Muscle layer of colon (tissue), 2 donors: ENCODE data around the gene MAML3.

Source experiments
- H3K27ac ChIP-seq: one replicate; pipeline ENCODE4 v1.7.0; 2013; ENCODE audit warnings: low read depth, mild to moderate bottlenecking, low read length, moderate library complexity
- H3K27me3 ChIP-seq, 2 donors: one replicate each; pipeline ENCODE4 v1.7.0; 2013; ENCODE audit warnings: low read length in 2 of 2, mild to moderate bottlenecking in 2 of 2; ENCODE audit not compliant: insufficient read depth in 2 of 2, control insufficient read depth in 1 of 2
- H3K36me3 ChIP-seq: one replicate; pipeline ENCODE4 v1.7.0; 2013; ENCODE audit warnings: mild to moderate bottlenecking, low read length; ENCODE audit not compliant: insufficient read depth
- H3K4me1 ChIP-seq: one replicate; pipeline ENCODE4 v1.7.0; 2013; ENCODE audit warnings: mild to moderate bottlenecking, low read length; ENCODE audit not compliant: insufficient read depth
- H3K4me3 ChIP-seq, 2 donors: one replicate each; pipeline ENCODE4 v1.7.0; 2013; ENCODE audit warnings: low read length in 2 of 2, low read depth in 1 of 2, mild to moderate bottlenecking in 1 of 2, moderate library complexity in 1 of 2
- H3K9ac ChIP-seq: one replicate; pipeline ENCODE4 v1.7.0; 2013; ENCODE audit warnings: low read length
- H3K9me3 ChIP-seq: one replicate; pipeline ENCODE4 v1.7.0; 2013; ENCODE audit warnings: mild to moderate bottlenecking, low read length
- donor health status: abdominal sarcoma.
- donor health status: Adenocarcinoma of cecum.

Gene MAML3

DNA sequence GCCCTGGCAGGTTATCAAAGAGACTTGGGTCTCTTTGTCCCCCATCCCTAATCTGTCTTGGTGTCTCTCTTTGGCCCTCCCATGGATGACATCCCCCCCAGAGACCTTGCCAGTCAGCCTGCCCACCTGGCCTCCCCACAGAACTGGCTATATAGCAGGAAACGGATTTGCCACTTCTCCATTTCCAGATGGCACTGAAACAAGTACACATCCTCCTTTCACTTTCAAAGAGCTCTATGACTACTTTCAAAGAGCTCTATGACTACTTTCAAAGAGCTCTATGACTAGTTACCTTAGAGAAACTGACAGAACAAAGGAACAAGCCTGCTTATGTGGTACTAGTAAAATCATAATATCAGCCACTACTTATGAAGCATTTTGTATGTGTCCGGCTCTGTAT lies 175.3 kb downstream of the MAML3 start:
- Histone ChIP-seq H3K27ac (no peak overlapping the region), H3K27me3 (no peaks in the 10 kb centered on the region), H3K36me3 (no peaks in the 10 kb centered on the region), H3K4me3 (no peak overlapping the region), H3K4me1 (peaks cover 18% of the 10 kb centered on the region), H3K9me3 (no peaks in the 10 kb centered on the region), H3K9ac (no peak overlapping the region)

DNA sequence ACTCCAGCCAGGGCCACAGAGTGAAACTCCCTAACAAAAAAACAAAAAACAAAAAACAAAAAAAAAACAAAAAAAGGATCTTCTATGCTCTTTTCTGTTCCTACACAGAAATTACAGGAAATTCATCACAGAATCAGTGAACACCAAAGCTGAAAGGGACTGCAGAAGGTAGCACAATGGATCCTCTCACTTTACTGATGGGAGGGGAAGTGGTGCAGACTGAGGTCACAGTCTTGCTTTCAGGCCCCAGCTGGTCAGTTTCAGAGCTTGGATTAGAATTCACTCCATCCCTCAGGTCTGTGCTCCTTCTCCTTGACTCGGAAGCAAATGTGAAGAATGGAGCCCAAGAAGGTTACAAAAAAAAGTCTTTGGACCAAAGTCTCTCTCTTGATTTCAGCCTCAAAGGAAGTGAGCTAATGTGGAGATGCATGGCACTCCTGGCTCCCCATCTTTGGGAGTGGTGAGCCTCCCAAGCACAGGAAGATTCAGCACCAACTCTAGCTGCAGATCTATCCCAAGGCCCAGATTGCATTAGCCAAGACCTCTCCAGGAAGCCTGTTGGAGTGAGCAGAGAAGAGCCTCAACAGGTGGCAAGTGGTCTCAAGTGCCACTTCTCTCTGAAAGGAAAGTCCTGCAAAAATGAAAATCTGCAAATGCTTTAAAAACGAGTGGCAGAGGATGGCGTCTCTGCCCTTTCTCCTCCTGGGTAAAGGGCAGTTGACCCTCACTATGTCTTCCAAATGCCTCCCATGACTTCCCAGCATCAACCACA lies 176.0 kb downstream of the MAML3 start:
- peaks cover 18% of the 10 kb centered on the region for H3K4me1 ChIP-seq
- no peak overlapping the region for H3K27ac ChIP-seq
- H3K4me3 ChIP-seq, result no peak overlapping the region
- H3K27me3 ChIP-seq, result no peaks in the 10 kb centered on the region
- H3K36me3 ChIP-seq, result no peaks in the 10 kb centered on the region
- H3K9me3 ChIP-seq, result no peaks in the 10 kb centered on the region
- no peak overlapping the region for H3K9ac ChIP-seq

DNA sequence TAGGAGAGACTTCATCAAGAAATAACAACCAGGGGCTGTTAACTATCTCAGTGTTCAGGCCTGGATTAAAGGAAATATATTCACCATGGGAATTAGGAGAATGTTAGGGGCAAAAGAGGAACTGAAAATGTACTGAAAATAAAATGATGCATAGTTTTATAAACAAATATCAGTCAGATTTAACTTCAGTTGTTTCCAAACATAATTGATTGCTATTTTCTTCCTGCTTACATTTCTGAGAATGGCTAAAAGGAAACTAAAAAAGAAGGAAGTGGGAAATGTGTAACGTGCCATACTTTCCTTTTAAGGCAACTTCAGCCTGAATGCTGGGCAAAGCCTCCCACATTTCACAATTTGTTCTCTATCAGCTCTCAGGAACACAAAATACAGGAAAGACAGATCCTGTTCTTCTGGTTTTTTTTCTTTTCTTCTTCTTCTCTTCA lies 178.1 kb downstream of the MAML3 start:
- Histone ChIP-seq H3K4me3 (no peak overlapping the region), H3K9me3 (no peaks in the 10 kb centered on the region), H3K9ac (no peak overlapping the region), H3K36me3 (no peaks in the 10 kb centered on the region), H3K27me3 (no peaks in the 10 kb centered on the region), H3K27ac (peak overlapping the region; percentile 10), H3K4me1 (peaks cover 18% of the 10 kb centered on the region)

DNA sequence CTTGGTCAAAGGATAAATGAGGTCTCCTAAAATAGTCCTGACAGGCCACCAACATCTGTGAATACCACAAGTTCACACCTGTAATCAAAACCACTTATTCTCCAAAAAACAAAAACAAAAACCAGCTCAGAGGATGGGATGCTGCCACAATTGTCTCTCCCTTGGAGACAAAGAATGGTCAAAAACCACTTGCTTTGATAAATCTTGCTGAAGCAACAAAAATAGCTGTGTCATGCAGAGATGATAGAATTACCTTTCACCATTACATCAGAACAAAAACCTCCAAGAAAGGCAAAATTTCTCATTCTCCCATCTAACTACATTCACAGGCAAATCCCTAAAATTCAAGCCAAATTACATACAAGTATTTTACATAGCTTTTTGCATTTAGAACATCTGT lies 180.4 kb downstream of the MAML3 start:
- Histone ChIP-seq H3K4me1 (peaks cover 23% of the 10 kb centered on the region), H3K9me3 (no peaks in the 10 kb centered on the region), H3K36me3 (no peaks in the 10 kb centered on the region), H3K4me3 (no peak overlapping the region), H3K27me3 (no peaks in the 10 kb centered on the region), H3K9ac (no peak overlapping the region), H3K27ac (no peak overlapping the region)

DNA sequence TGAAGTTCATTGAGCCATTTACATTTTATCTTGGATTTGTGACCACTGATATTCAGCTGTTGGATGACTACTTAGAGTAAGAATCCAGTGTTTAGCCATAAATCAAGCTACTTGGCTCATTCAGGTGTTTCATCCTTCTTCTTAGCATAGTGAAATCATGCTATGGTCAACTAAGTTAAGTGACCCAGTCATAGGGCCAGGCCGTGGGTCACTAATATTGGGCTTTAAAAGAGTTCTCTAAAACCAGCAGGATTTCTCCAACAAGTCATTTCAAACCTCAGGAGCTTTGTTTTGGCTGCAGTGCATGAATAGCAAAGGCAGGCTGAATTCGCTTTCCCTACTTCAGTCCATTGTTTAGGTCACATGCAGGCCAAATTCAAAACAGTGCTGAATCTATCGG lies 181.0 kb downstream of the MAML3 start:
- H3K27ac ChIP-seq, result no peak overlapping the region

DNA sequence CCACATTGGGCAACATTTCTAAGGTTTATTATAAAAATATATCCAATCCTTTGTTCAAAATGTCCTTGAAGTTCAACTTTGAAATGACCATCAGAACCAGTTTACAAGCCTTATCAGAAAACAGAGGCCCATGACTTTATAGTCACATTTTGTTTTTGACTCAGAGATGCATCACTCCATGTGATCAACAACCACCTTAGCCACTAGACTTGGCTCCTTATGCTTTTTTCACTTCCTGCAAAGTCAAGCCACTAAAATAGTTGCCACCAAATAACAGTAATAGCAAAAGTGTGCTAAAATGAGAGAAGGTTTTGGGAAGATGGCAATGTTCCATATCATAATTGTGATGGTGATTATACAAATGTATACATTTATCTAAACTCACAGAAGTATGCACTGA lies 181.7 kb downstream of the MAML3 start:
- peaks cover 26% of the 10 kb centered on the region for H3K4me1 ChIP-seq

More for the DNA sequence above, 181.0 kb downstream of the MAML3 start:
- Histone ChIP-seq H3K27me3 (no peaks in the 10 kb centered on the region), H3K9ac (no peak overlapping the region), H3K4me1 (peaks cover 26% of the 10 kb centered on the region), H3K4me3 (no peak overlapping the region), H3K9me3 (no peaks in the 10 kb centered on the region), H3K36me3 (no peaks in the 10 kb centered on the region)

DNA sequence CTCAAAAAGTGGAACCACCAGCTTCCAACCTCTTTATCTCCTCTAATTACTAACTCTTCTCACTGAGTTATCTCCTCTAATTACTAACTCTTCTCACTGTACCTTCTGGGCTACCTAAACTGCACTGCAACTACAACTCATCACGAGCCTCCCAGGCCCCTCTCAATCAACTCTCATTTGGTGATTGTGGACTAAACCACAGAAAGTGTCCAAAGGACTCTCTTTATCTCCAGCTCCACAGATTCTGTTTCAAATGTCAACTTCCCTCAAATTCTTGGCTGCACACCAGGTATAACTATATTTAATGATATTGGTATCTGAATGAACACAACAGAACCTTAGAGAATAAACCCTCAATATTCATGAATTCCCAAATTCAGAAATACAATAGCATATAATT lies 182.9 kb downstream of the MAML3 start:
- no peaks in the 10 kb centered on the region for H3K27me3 ChIP-seq
- no peak overlapping the region for H3K4me3 ChIP-seq
- H3K27ac ChIP-seq, result no peak overlapping the region
- H3K9me3 ChIP-seq, result no peaks in the 10 kb centered on the region
- no peaks in the 10 kb centered on the region for H3K36me3 ChIP-seq
- H3K4me1 ChIP-seq, result peaks cover 16% of the 10 kb centered on the region
- H3K9ac ChIP-seq, result no peak overlapping the region

More for the DNA sequence above, 181.7 kb downstream of the MAML3 start:
- Histone ChIP-seq H3K36me3 (no peaks in the 10 kb centered on the region), H3K9me3 (no peaks in the 10 kb centered on the region), H3K27me3 (no peaks in the 10 kb centered on the region), H3K27ac (no peak overlapping the region), H3K9ac (no peak overlapping the region), H3K4me3 (no peak overlapping the region)

DNA sequence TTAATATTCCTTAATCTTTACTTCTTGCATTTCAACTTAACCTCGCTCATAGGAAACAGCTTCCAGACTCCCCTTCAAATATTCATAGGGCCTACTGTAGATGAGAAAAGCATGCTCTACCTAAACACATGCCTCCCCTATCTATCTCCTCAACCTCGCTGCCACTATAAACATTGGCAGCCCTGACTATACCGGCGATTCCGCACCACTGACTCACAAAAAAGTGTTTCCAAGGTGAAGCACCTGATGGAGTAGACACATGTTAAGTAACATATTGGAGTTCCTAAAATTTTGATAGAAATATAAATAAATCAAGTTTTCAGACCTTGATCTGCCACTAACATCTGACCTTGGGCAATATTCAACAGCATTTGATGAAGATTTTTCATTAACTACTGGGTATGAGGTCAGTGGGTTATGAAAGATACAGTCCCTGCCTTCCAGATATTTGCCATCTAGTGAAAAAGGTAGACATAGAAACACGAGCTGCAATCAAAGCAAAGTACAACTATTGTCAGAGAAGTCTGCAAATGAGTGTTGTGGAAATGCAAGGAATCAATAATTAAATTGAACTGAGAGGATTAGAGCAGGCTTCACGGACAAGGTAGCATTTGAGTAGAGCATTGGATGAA lies 184.2 kb downstream of the MAML3 start:
- Histone ChIP-seq H3K9me3 (no peaks in the 10 kb centered on the region), H3K27ac (no peak overlapping the region), H3K9ac (no peak overlapping the region), H3K36me3 (no peaks in the 10 kb centered on the region), H3K4me3 (no peak overlapping the region), H3K27me3 (no peaks in the 10 kb centered on the region), H3K4me1 (peaks cover 15% of the 10 kb centered on the region)

DNA sequence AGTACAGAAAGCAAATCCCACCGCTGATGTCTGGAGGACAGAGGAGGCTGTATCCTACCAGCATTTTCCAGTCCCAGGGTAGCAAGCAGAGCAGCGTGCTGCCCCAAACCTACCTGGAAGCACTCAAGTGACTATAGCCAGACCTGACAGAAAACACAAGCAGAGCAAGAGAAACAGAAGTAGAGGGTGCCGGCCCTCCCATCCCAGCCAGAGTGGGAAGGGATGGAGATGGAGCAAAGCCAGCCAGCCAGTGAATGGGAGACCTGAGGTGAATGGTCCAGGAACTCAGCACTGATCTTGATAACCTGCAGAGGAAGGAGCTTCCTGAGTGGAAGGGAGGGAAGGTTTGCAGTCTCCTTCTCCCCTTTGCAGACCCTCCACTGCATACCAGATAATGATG lies 185.2 kb downstream of the MAML3 start:
- Histone ChIP-seq H3K36me3 (no peaks in the 10 kb centered on the region), H3K4me3 (no peak overlapping the region), H3K27me3 (no peaks in the 10 kb centered on the region), H3K27ac (no peak overlapping the region), H3K9me3 (no peaks in the 10 kb centered on the region), H3K9ac (no peak overlapping the region), H3K4me1 (peaks cover 15% of the 10 kb centered on the region)

DNA sequence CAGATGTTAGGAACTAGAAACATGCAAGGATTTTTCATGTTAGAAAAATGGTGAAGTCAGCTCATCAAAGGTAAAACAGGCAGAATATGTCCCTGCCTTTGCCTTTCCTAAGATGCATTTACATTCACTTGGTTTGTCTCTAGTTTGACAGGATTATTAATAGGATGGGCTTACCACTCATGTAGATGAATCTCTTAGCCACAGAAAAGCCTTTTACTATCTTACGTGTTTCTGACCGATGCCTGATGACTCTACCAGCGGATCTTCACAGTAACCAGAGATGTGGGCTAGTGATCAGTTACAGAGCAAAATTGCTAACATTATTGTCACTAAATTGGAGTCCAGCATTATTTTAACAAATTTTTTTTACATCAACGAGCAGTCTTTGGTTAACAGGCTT lies 187.6 kb downstream of the MAML3 start:
- Histone ChIP-seq H3K27me3 (no peaks in the 10 kb centered on the region), H3K9me3 (no peaks in the 10 kb centered on the region), H3K4me3 (no peak overlapping the region), H3K27ac (no peak overlapping the region), H3K36me3 (no peaks in the 10 kb centered on the region), H3K4me1 (peaks cover 15% of the 10 kb centered on the region), H3K9ac (no peak overlapping the region)

DNA sequence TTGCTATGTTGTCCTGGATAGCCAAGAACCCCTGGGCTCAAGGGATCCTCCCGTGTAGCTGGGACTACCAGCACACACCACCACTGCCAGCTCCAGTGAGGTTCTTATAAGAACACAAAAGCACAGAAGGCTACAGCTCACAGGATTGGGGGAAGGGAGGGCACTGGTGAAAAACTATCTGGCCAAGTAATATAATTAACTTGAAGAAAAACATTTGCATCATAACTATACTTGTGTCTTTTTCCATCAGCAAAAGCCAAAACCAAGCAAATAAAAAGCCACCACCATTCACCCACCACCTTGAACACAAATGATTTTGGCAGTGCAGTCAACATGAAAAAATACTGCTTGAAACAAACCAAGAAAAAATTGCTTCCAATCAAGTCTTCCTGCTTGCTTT lies 188.2 kb downstream of the MAML3 start:
- Histone ChIP-seq H3K4me1 (peaks cover 15% of the 10 kb centered on the region), H3K36me3 (no peaks in the 10 kb centered on the region), H3K9ac (no peak overlapping the region), H3K9me3 (no peaks in the 10 kb centered on the region), H3K27me3 (no peaks in the 10 kb centered on the region), H3K4me3 (no peak overlapping the region), H3K27ac (no peak overlapping the region)

DNA sequence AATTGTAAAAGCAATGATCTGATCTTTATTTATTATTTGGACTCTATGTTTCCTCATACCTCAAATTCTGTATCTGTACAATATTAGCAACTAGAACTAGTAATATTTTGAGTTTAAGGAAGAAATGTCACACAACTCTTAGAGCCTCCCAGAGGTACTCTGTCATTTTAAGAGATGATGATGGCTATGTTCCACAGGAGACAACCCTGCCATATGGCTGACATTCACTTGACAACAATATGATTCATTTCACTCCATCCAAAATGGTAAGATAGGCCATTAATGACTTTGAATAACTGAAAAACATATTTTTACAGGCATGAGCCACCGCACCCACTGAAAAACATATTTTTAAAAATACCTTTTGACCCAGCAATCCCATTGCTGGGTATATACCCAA lies 190.3 kb downstream of the MAML3 start:
- Histone ChIP-seq H3K9me3 (no peaks in the 10 kb centered on the region), H3K27ac (no peak overlapping the region), H3K4me3 (no peak overlapping the region), H3K36me3 (no peaks in the 10 kb centered on the region), H3K9ac (no peak overlapping the region), H3K4me1 (peaks cover 11% of the 10 kb centered on the region), H3K27me3 (no peaks in the 10 kb centered on the region)
